CD4-positive, alpha-beta T cell treated with Interleukin-1 beta for 1 hour (primary cell): ENCODE data around the gene NRXN3.

Experiments used
- DNase-seq, 2 donors: peaks; one replicate each; pipeline ENCODE4 v3.0.0-alpha.2; 2020 to 2022

Gene NRXN3

DNA sequence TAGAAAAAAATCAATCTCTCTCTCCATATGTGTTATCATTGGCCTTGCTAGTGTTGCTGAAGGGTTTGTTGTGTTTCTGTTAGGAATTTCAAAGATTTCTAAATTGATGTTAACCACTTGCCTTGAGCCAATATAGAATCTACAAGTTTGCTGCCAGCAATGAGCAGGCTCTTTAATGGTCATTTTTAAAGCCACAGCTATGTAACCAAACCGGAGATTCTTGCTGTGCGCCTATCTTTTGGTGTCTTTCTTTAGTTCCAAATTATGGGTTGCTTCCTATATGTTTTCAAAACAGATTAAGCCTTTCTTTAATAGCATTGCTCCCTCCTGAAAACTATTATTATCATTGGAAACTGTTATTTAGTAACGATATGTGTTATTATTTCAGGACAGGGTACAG, 1495.4 kb downstream of the NRXN3 start:
- DNase-seq: no peak

GRCh38 chr14:79668951-79669350, 1498.8 kb downstream of the NRXN3 start:
- DNase-seq: no peak

GRCh38 chr14:79670811-79671210, 1500.6 kb downstream of the NRXN3 start:
- no peak for DNase-seq

- DNase-seq: no peak
Measured at GRCh38 chr14:79680087-79680486, 1509.9 kb downstream of the NRXN3 start.

DNA sequence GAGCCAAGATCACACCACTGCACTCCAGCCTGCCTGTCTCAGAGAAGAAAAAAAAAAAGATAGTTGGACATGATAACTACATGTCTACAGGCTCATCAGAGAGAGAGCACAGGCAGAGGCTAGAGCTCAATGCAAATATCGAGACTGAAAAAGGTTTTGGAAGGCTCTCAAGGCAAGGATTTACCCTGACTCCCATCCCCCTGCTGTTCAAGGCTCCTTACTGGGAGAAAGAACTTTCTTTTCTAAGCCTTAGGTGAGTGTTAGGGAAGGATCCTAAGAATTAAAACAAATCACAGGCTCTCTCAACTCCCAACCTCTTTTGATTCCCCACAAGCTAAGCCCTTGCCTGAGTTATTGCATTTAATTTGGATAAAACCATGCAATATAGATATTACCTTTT, 1516.0 kb downstream of the NRXN3 start:
- DNase-seq: no peak

DNA sequence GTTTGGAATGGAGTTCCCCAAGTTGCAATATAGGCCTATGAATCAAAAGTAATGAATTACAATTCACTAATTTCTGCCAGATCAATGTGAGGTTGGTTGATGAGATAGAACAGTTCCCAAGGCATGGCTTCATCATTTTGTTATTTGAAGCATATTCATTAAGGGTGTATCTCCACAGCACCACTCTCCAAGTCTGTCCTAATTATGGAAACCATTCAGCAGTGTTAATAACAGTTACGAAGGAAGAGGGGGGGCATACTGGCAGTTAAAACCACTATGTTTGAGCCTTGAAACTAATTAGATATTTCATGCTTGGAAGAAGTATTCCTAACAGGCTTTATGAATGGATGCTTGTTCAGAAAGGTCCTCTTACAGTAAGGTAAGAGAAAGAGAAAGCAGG, 1520.8 kb downstream of the NRXN3 start:
- DNase-seq: no peak

GRCh38 chr14:79693935-79694334, 1523.8 kb downstream of the NRXN3 start:
- no peak for DNase-seq

- DNase-seq: no peak
Measured at GRCh38 chr14:79695307-79695706, 1525.1 kb downstream of the NRXN3 start.

DNA sequence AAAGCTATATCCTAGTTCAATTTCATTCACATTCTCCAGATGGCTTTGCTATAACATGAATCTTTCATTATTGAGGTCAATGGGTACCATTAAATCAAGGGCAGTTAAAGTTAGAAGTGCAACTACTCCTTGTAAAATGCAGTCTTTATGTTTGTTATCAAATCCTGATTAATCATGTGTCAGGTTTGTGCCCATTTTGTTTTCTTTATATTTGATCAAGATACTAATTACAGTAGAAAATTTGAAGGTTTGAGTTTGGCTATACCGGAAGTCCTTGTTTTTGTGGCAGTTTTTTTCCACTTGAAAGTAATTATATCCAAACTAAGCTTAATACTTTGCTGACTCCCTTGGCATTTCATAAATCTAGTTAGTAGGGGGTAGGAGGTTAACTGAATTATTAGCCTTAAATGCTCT, 1528.1 kb downstream of the NRXN3 start:
- no peak for DNase-seq

- no peak for DNase-seq
Measured at GRCh38 chr14:79699206-79699605, 1529.0 kb downstream of the NRXN3 start.

DNA sequence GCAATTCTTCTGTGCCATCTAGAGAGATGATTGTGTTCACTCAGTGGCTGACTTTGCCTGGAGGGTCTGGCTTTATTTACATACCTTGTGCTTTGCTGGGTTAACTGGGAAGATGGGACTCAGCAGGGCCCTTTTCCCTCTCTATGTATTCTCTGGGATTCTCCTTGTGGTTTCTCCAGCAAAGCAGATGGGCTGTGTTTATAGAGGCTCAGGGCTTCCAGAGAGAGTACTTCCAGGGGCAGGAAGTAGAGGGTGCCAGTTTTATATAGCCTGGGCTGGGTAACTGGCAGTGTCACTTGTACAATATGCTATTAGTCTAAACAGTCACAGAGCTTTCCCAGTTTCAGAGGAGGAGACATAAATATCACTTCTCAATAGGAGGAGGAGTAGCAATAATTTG, 1531.2 kb downstream of the NRXN3 start:
- no peak for DNase-seq

GRCh38 chr14:79702197-79702596, 1532.0 kb downstream of the NRXN3 start:
- no peak for DNase-seq

DNA sequence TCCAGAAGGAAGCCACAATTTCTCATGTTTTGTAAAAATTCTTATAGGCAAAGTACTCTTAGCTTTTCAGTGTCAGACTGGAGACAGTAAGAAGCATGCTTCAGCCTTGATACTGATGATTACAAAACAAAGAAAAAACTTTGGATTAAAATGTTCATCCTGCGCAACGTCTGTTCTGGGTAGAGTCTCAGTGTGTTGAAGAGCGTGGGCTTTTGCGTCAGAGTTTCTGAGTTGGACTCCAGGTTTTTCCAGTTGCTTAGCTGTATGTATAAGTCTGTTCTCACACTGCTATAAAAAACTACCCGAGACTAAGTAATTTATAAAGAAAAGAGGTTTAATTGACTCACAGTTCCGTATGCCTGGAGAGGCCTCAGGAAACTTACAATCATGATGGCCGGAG, 1533.0 kb downstream of the NRXN3 start:
- DNase-seq: no peak

DNA sequence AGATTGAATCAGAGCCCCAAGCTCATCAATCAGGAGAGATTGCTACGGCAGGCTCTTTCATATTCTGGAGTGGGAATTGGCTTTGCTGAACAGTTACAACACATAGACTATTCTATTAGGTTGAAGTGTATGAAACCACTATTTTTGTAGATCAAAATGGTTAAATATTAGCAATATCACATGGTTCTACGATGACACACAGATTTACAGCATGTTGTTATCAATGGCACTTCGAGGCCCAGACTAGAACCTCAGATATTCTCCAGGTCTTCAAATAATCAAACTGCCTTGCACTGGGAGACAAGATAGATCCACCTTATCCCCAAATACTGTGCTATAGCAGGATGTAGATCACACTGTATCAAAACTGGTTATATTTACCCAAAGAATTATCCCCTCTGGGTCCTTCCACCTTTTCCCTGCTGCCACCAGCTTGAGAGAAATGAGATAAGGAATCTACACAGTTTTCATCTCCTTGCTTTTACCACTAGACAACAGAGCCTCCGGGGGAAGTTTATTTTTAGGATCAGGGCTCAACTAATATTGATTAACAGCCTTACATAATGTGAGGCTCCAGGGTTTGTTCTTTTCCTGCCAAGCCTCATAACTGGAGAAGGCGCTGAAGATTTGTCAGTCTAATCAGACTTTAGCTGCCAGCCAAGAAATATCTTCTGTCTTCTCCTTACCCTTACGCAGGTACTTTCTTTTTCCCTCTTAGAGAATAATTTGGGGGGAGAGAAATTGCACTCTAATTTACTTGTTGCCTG, 1534.1 kb downstream of the NRXN3 start:
- no peak for DNase-seq

DNA sequence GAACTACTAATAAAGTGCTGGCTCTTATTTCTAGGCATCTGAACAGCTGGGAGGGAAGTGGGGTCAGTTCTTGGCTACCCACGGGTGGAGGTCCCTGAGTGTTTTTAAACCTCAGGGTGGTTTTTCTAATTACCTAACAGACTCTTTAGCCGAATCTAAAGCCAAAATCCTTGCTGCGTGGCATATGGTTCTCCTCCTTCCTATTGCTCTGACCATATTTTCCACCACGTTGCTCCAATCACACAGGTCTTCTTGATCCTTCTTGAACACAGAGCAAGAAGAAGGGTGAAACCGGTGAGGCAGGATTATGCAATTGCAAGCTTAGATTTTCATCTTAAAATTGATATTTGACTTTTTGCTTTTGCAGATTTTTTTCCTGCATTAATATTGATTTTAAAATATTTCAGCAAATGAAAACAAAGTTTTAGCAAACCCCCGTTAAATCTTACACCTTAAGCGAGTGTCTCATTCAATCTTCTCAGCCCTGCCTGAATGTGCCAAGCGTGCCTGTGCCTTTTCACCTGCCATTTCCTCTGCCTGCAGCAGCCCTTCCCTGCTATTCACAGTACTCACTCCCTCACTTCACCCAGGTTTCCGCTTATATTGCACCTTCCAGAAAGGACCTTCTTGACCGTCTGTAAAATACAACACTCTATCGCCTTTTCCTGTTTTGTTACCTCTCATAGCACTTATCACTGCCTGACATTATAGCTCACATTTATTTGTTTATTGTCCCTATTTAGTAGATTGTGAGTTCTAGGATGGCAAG, 1535.1 kb downstream of the NRXN3 start:
- DNase-seq: no peak

GRCh38 chr14:79706382-79706781, 1536.2 kb downstream of the NRXN3 start:
- DNase-seq: no peak

- DNase-seq: no peak
Measured at GRCh38 chr14:79708426-79709388, 1538.5 kb downstream of the NRXN3 start.

DNA sequence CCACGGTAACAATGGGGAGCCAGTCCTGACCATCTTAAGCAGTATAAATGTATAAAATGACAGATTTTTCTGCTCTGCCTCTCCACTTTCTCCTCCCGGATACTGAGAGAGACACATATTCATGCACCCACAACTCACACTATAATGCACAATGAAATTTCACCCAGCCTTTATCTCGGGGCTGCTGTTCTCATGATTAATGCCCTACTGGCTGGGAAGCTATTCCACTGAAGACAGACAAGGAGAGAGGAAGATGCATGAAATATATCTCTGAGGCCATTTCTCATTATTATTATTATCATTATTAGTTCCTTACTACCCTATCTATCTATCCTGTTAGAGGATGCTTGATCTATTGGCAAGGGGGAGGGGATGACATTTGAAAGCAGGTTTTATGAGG, 1539.4 kb downstream of the NRXN3 start:
- no peak for DNase-seq

GRCh38 chr14:79712302-79712950, 1542.3 kb downstream of the NRXN3 start:
- no peak for DNase-seq

GRCh38 chr14:79721399-79722084, 1551.4 kb downstream of the NRXN3 start:
- DNase-seq: no peak

DNA sequence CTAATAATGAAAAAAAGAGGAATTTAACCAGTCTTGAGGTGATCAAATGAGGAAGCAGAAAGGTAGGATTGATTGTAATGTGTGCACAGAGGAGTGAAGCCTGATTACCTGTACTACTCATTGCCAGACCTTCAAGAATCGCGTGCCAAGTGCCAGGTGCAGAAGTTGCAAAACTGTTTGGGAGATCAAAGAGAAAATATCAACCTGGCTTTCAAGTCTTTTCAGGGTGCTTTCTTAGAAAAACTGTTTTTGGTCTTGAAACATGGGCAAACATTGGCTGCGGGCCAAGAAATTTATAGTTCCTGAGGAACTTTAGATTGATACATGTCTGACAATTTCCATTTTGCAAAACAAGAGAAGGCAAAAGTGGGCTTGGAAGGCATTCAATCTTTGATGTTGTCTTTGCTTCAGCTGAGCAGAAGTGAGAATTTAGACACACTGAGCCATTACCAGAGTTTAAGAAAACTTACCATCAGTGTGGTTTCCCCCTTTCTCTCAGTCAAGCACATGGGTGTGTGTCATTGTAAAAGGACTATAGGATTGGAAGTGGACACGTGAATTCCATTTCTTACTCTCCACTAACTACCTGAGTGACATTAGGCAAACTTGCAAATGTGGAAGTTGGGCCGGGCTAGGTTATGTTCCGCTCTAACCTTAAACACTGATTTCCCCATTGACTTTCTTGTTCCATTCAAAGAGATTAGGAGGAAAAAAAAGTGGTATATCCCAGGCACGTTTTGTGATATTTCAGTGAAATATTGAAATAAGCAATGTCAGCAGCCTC, 1555.0 kb downstream of the NRXN3 start:
- no peak for DNase-seq
